C4-2B (cell line): ENCODE results near the gene MAST1.

Experiments
- ZFX ChIP-seq: fragments of 450-650 bp; IDR thresholded peaks from 2 replicates; pipeline ENCODE4 v1.6.1; 2017
- TF ChIP-seq, protein P1 (sequence below): fragments of 450-650 bp; conservative IDR thresholded peaks from 2 replicates; pipeline ENCODE4 v1.5.1; 2017; ENCODE audit warnings: mild to moderate bottlenecking

DNA sequence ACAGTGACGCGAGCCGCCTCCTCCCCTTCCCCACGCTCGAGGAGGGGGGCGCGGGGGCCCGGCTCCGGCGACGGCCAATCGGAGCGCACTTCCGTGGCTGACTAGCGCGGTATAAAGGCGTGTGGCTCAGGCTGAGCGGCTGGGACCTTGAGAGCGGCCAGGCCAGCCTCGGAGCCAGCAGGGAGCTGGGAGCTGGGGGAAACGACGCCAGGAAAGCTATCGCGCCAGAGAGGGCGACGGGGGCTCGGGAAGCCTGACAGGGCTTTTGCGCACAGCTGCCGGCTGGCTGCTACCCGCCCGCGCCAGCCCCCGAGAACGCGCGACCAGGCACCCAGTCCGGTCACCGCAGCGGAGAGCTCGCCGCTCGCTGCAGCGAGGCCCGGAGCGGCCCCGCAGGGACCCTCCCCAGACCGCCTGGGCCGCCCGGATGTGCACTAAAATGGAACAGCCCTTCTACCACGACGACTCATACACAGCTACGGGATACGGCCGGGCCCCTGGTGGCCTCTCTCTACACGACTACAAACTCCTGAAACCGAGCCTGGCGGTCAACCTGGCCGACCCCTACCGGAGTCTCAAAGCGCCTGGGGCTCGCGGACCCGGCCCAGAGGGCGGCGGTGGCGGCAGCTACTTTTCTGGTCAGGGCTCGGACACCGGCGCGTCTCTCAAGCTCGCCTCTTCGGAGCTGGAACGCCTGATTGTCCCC lies 46.8 kb upstream of the MAST1 start, which contains the start of gene JUNB:
- TF ChIP-seq, protein P1, sequence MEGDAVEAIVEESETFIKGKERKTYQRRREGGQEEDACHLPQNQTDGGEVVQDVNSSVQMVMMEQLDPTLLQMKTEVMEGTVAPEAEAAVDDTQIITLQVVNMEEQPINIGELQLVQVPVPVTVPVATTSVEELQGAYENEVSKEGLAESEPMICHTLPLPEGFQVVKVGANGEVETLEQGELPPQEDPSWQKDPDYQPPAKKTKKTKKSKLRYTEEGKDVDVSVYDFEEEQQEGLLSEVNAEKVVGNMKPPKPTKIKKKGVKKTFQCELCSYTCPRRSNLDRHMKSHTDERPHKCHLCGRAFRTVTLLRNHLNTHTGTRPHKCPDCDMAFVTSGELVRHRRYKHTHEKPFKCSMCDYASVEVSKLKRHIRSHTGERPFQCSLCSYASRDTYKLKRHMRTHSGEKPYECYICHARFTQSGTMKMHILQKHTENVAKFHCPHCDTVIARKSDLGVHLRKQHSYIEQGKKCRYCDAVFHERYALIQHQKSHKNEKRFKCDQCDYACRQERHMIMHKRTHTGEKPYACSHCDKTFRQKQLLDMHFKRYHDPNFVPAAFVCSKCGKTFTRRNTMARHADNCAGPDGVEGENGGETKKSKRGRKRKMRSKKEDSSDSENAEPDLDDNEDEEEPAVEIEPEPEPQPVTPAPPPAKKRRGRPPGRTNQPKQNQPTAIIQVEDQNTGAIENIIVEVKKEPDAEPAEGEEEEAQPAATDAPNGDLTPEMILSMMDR: no peak; the same call in 1 of the 2 replicates
- TF ChIP-seq ZFX: peak; percentile 60; the same call in 1 of the 2 replicates
